ENCODE data around the gene DNAH14. TPM values are rescaled to one million over a fixed set of nuclear protein-coding genes. Genes with fewer than 3 reads are reported as not detected.
"Not testable (repeated sequence)": the region's sequence is repeated elsewhere in the genome, so short reads cannot be mapped to it uniquely, and the experiment has no call there.

DNAH14 gene
- total and polyA plus RNA-seq, 2 of the 4 experiments (the other 2 are of a cell fraction) = 2.7 to 3.6 TPM

GRCh38 chr1:225008050-225008449 is 78.6 kb downstream of the DNAH14 start:
- H3K79me1 ChIP-seq (ENCODE audit: low read depth in 1 of 2, low read length in 2 of 2); H2BK15ac ChIP-seq (ENCODE audit: low read depth, low read length); H3K9me1 ChIP-seq (ENCODE audit: insufficient read depth, low read length); H2BK20ac ChIP-seq (ENCODE audit: low read depth, low read length); H3K56ac ChIP-seq (ENCODE audit: extremely low read depth, insufficient read depth, low read length); H2AK9ac ChIP-seq (replicated peaks; ENCODE audit: low read depth, low read length, poor library complexity); H3K4ac ChIP-seq (ENCODE audit: low read depth, low read length); H3K4me3 ChIP-seq (ENCODE audit: insufficient read depth, low read depth, low read length); H2AFZ ChIP-seq (replicated peaks; ENCODE audit: low read length, poor library complexity); H3K27me3 ChIP-seq (ENCODE audit: control insufficient read depth, insufficient read depth, low read length); intact Hi-C loops (cut with micrococcal nuclease); DNase-seq; in situ Hi-C loops (cut with MboI; ENCODE audit: low sequenced_read_pairs); H4K20me1 ChIP-seq (ENCODE audit: insufficient read depth, low read length); H3K9me3 ChIP-seq (ENCODE audit: control insufficient read depth, insufficient read depth, low read length); H3K23ac ChIP-seq (ENCODE audit: low read depth, low read length); H3K4me2 ChIP-seq (ENCODE audit: low read depth, low read length); H3K9ac ChIP-seq (ENCODE audit: low read depth, low read length); H2AK5ac ChIP-seq (ENCODE audit: low read depth, low read length); H4K5ac ChIP-seq (ENCODE audit: low read depth, low read length); H4K91ac ChIP-seq (ENCODE audit: insufficient read depth, low read depth, low read length); H3K14ac ChIP-seq (replicated peaks; ENCODE audit: low read depth, low read length); BruUV-seq (replicated peaks); dilution Hi-C loops (cut with HindIII; ENCODE audit: low sequenced_read_pairs, unreplicated experiment); H3K18ac ChIP-seq (ENCODE audit: low read depth, low read length); H3K36me3 ChIP-seq (ENCODE audit: control insufficient read depth, insufficient read depth, low read length); H3K27ac ChIP-seq (ENCODE audit: insufficient read depth, low read length); H4K8ac ChIP-seq (ENCODE audit: low read depth in 2 of 2, low read length in 2 of 2); H2BK5ac ChIP-seq (ENCODE audit: low read depth, low read length, poor library complexity, severe bottlenecking); ATAC-seq (ENCODE audit: low read depth); CTCF ChIA-PET; H2BK120ac ChIP-seq (ENCODE audit: low read depth, low read length); H3K4me1 ChIP-seq (ENCODE audit: control insufficient read depth, insufficient read depth, low read length); POLR2A ChIA-PET (ENCODE audit: unreplicated experiment): not testable (repeated sequence)
- WGBS, 2 experiments (ENCODE audit: extremely low coverage in 2 of 2, insufficient read length in 1 of 2) = 80% methylated on average over 1 of the region's 5 CpGs; no CpG with 5 or more reads in 1 of the 2 experiments

All from IMR-90 (cell line).